Loucy (cell line): Measurements from ENCODE around the gene CYP2C9.

ENCODE experiments used
- CTCF ChIP-seq: fragments of 200-600 bp; sonication (generic); conservative IDR thresholded peaks from 2 replicates; pipeline ENCODE4 v1.5.1; 2014; ENCODE audit warnings: mild to moderate bottlenecking, antibody characterized with exemption, low read length
- EZH2phosphoT487 ChIP-seq: fragments of 200-600 bp; IDR thresholded peaks from 2 replicates; pipeline ENCODE4 v1.6.1; 2018; ENCODE audit warnings: antibody characterized with exemption, mild to moderate bottlenecking, moderate library complexity, borderline replicate concordance

DNA sequence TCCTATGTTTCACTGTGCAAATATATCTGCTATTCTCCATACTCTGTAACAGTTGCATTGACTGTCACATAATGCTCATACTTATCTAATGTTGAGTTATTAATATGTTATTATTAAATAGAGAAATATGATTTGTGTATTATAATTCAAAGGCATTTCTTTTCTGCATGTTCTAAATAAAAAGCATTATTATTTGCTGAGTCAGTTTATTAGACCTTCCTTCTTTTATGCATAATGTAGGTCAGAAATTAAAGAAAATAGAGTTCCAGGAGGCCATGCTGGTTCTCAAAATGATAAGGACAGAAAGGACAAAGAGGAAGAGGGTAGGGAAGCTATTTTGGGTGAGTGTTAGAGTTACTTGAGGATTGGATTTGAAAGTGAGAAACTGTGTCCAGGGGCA lies 50.7 kb downstream of the CYP2C9 start:
- TF ChIP-seq CTCF: no peak
- TF ChIP-seq EZH2phosphoT487: no peak
